ENCODE measurements around the gene SEMA5A. TPM values are rescaled to one million over a fixed set of nuclear protein-coding genes. Genes with fewer than 3 reads are reported as not detected.

Gene SEMA5A
- total and polyA plus RNA-seq, 2 of the 8 experiments (the other 6 are each of a cell fraction or from before 2014, with no cell fraction given) = 5.3 to 8.9 TPM

DNA sequence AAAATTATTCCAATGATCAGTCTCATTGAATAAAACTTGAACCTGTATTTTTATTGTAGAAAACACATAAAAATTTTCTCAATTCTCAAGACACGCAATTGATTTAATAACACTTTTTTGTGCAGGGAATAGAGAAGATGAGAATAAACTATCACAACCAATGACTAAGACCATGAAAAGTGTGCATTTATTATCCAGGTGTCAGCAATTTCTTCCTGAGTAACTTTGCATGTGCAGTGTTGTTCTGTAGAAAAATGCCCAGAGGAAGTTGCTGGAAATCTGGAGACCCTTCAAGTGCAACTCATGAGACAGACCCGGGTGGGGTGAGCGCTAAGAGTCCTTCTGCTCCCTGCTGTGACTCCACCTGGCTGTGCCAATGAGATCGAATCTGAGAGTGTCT is 405.7 kb downstream of the SEMA5A start:
- 90% methylated on average over 4 of the region's 4 CpGs; no CpG with 5 or more reads in 1 of the 2 experiments for WGBS, 2 experiments (ENCODE audit: extremely low coverage in 1 of 2, insufficient coverage in 1 of 2, insufficient read length in 1 of 2, insufficient replicate concordance in 2 of 2, low coverage in 1 of 2, low lambda C conversion rate in 2 of 2, missing lambda C conversion rate in 1 of 2)
- H2BK12ac ChIP-seq (ENCODE audit: low read depth, low read length) = no peak overlapping the region
- TF ChIP-seq CREB1 (IDR thresholded peaks at IDR 0.05) (no peak), CHD2 (IDR thresholded peaks at IDR 0.05; ENCODE audit: low read length) (no peak)

More for the DNA sequence above, 405.7 kb downstream of the SEMA5A start:
- Histone ChIP-seq H3K14ac (ENCODE audit: insufficient read length) (no peak overlapping the region), H3K9me3 (ENCODE audit: insufficient read depth in 2 of 2, low read depth in 1 of 2, low read length in 1 of 2) (no peaks in the 10 kb centered on the region; a peak in 1 of 4 replicates), H3K27ac (ENCODE audit: low read depth, low read length) (no peak overlapping the region), H2BK15ac (ENCODE audit: low read length) (no peak overlapping the region), H3K79me2 (ENCODE audit: control insufficient read depth in 1 of 2, insufficient read depth in 2 of 2, low read length in 2 of 2) (no peaks in the 10 kb centered on the region), H3K18ac (ENCODE audit: extremely low read depth, low read length) (no peak overlapping the region), H4K5ac (ENCODE audit: insufficient read length, low read depth, low read length) (no peak overlapping the region), H3K9ac (replicated peaks in 1 of 4; ENCODE audit: extremely low read depth in 1 of 4, low read depth in 3 of 4, low read length in 3 of 4) (no peak overlapping the region), H2AFZ (ENCODE audit: low read length) (no peak overlapping the region), H2AK5ac (ENCODE audit: low read depth, low read length) (no peak overlapping the region), H3K27me3 (replicated peaks in 1 of 4; ENCODE audit: control insufficient read depth in 3 of 4, extremely low read depth in 1 of 4, insufficient read depth in 3 of 4, low read length in 3 of 4) (no peaks in the 10 kb centered on the region), H3K36me3 (ENCODE audit: control insufficient read depth in 2 of 4, insufficient read depth in 4 of 4, low read length in 3 of 4) (no peaks in the 10 kb centered on the region), H2BK20ac (ENCODE audit: low read length) (no peak overlapping the region), H4K20me1 (replicated peaks in 1 of 2; ENCODE audit: control insufficient read depth in 1 of 2, insufficient read depth in 2 of 2, low read length in 2 of 2) (no peaks in the 10 kb centered on the region), H3K56ac (replicated peaks; ENCODE audit: insufficient read length, low read depth, low read length) (no peak overlapping the region), H2BK5ac (ENCODE audit: low read depth, low read length) (no peak overlapping the region), H3K4me2 (ENCODE audit: insufficient read depth in 1 of 2, low read depth in 2 of 2, low read length in 2 of 2) (no peak overlapping the region), H3K79me1 (ENCODE audit: low read depth, low read length) (no peaks in the 10 kb centered on the region), H4K91ac (replicated peaks; ENCODE audit: insufficient read length, low read length) (no peak overlapping the region), H3K4me1 (replicated peaks in 1 of 4; ENCODE audit: control insufficient read depth in 3 of 4, insufficient read depth in 4 of 4, low read length in 3 of 4) (no peaks in the 10 kb centered on the region), H3K23me2 (ENCODE audit: low read depth, low read length) (no peaks in the 10 kb centered on the region), H4K8ac (ENCODE audit: extremely low read depth, insufficient read depth, low read length) (no peak overlapping the region; the same call in 1 of the 2 replicates), H3K4ac (replicated peaks; ENCODE audit: insufficient read length, low read depth, low read length) (no peak overlapping the region), H2BK120ac (replicated peaks; ENCODE audit: low read depth, low read length) (no peak overlapping the region), H3K23ac (ENCODE audit: insufficient read length) (no peak overlapping the region), H3K4me3 (ENCODE audit: extremely low read depth in 1 of 4, insufficient read depth in 2 of 4, low read depth in 3 of 4, low read length in 4 of 4) (no peak overlapping the region)
- ChIA-PET CTCF (ENCODE audit: partially characterized antibody) (no interaction called here), POLR2A (ENCODE audit: partially characterized antibody) (no interaction called here)
- DNase-seq (ENCODE audit: low read depth in 1 of 2, low spot score in 2 of 2) (no peak), FAIRE-seq (no peak)

Measured in H1 (cell line).